HCT116 (cell line): ENCODE data around the gene GSK3A. TPM values are rescaled to one million over a fixed set of nuclear protein-coding genes. Genes with fewer than 3 reads are reported as not detected.
A peak's percentile ranks its signal among the peaks of the same experiment; 100 is the strongest.

Experiments
- ATAC-seq: fragments of 200-7000 bp; cut with Tn5 transposase; 2 replicates; pipeline ENCODE4 v1.9.1; 2020; ENCODE audit warnings: mild to moderate bottlenecking, moderate library complexity
- BruUV-seq: library from RNA; stranded (reverse); fragments of 400-500 nt; replicated peaks from 2 replicates; lab custom pipeline; 2021; lab: Mats Ljungman, UMichigan
- CTCF ChIA-PET: fragments of 300-600 bp; sonication (Branson Sonifier 250); formaldehyde crosslinking; loops from one replicate; lab custom pipeline; 2021; ENCODE audit warnings: antibody characterized with exemption; lab: Charles Lee
- POLR2A ChIA-PET: fragments of 300-600, 350-600 bp; sonication (Branson Sonifier 250); formaldehyde crosslinking; loops from one replicate; lab custom pipeline; 2021; ENCODE audit warnings: antibody characterized with exemption; lab: Charles Lee
- RAD21 ChIA-PET, 2 experiments: fragments of 300-600 bp; sonication (Branson Sonifier 250); formaldehyde crosslinking; loops; one replicate each; lab custom pipeline; 2023; ENCODE audit warnings: low total read pairs in 2 of 2; ENCODE audit not compliant: uncharacterized antibody in 2 of 2, unreplicated experiment in 2 of 2, low non-redundant PET in 1 of 2; lab: Charles Lee
- DNase-seq: peaks from one replicate; pipeline ENCODE4 v3.0.0-alpha.2; 2010; ENCODE audit warnings: low read depth, low spot score
- H2AFZ ChIP-seq: fragments of 200-600 bp; shearing (Covaris generic), sonication (generic); 2 replicates; pipeline ENCODE4 v1.6.1; 2017; ENCODE audit warnings: low read depth, mixed run types, mixed read lengths, antibody characterized with exemption, low read length; ENCODE audit not compliant: poor library complexity, severe bottlenecking
- H3K27ac ChIP-seq: 2 replicates; pipeline ENCODE4 v1.5.1; 2012; ENCODE audit warnings: low read depth, low read length
- H3K27me3 ChIP-seq: fragments of 200-600 bp; sonication (generic); 2 replicates; pipeline ENCODE4 v1.6.1; 2016; ENCODE audit warnings: mixed run types, low read length, mixed read lengths; ENCODE audit not compliant: insufficient read depth
- H3K36me3 ChIP-seq, 2 experiments: fragments of 200-500 bp in 1 of 2; fragments of 200-600 bp in 1 of 2; sonication (Bioruptor generic) in 1 of 2; sonication (generic) in 1 of 2; 2 replicates each; pipeline versions ENCODE4 v1.5.1 to v1.6.1; 2014 to 2016; ENCODE audit warnings: low read length in 2 of 2, inconsistent platforms in 1 of 2, mixed read lengths in 1 of 2, mixed run types in 1 of 2; ENCODE audit not compliant: insufficient read depth in 2 of 2, control insufficient read depth in 1 of 2
- H3K4me1 ChIP-seq, 2 experiments: fragments of 200-600 bp in 1 of 2; sonication (generic) in 1 of 2; 2 replicates each; pipeline versions ENCODE4 v1.5.1 to v1.6.1; 2012 to 2017; ENCODE audit warnings: low read length in 2 of 2, inconsistent platforms in 1 of 2, mild to moderate bottlenecking in 1 of 2, mixed read lengths in 1 of 2, mixed run types in 1 of 2, moderate library complexity in 1 of 2; ENCODE audit not compliant: insufficient read depth in 2 of 2, control insufficient read depth in 1 of 2
- H3K4me2 ChIP-seq: fragments of 200-600 bp; sonication (generic); 2 replicates; pipeline ENCODE4 v1.6.1; 2017; ENCODE audit warnings: mixed run types, low read length, mixed read lengths
- H3K4me3 ChIP-seq, 2 experiments: fragments of 200-600 bp in 1 of 2; sonication (generic) in 1 of 2; replicated peaks in 1 of 2; 2 replicates each; pipeline ENCODE4 v1.5.1; 2011 to 2016; ENCODE audit warnings: low read length in 2 of 2, control low read depth in 1 of 2, low read depth in 1 of 2, mild to moderate bottlenecking in 1 of 2, mixed read lengths in 1 of 2, mixed run types in 1 of 2
- H3K79me2 ChIP-seq: fragments of 200-600 bp; sonication (generic); 2 replicates; pipeline ENCODE4 v1.6.1; 2017; ENCODE audit warnings: mild to moderate bottlenecking, mixed run types, low read length, moderate library complexity, mixed read lengths; ENCODE audit not compliant: insufficient read depth
- H3K9ac ChIP-seq: fragments of 200-600 bp; sonication (generic); 2 replicates; pipeline ENCODE4 v1.6.1; 2016; ENCODE audit warnings: low read length, mixed read lengths
- H3K9me2 ChIP-seq: fragments of 200-600 bp; sonication (generic), shearing (Covaris generic); 2 replicates; pipeline ENCODE4 v1.6.1; 2017; ENCODE audit warnings: mixed run types, mild to moderate bottlenecking, moderate library complexity; ENCODE audit not compliant: insufficient read depth
- H3K9me3 ChIP-seq, 2 experiments: fragments of 200-500 bp in 1 of 2; fragments of 200-600 bp in 1 of 2; sonication (Bioruptor generic) in 1 of 2; sonication (generic) in 1 of 2; 2 replicates each; pipeline ENCODE4 v1.6.1; 2014 to 2017; ENCODE audit warnings: low read length in 2 of 2, mixed read lengths in 2 of 2, inconsistent platforms in 1 of 2, low read depth in 1 of 2, mild to moderate bottlenecking in 1 of 2, mixed run types in 1 of 2, moderate library complexity in 1 of 2; ENCODE audit not compliant: control insufficient read depth in 1 of 2, insufficient read depth in 1 of 2
- H4K20me1 ChIP-seq: fragments of 200-600 bp; sonication (generic), shearing (Covaris generic); 2 replicates; pipeline ENCODE4 v1.6.1; 2017; ENCODE audit warnings: mixed run types, mild to moderate bottlenecking, moderate library complexity; ENCODE audit not compliant: insufficient read depth
- EZH2 ChIP-seq: fragments of 200-600 bp; sonication (generic); IDR thresholded peaks from 2 replicates; pipeline ENCODE4 v1.6.1; 2017; ENCODE audit warnings: antibody characterized with exemption, mixed run types
- FOSL1 ChIP-seq: IDR thresholded peaks from 2 replicates; pipeline ENCODE4 v1.6.1; 2012; ENCODE audit warnings: low read depth
- JUND ChIP-seq: IDR thresholded peaks from 2 replicates; pipeline ENCODE4 v1.6.1; 2012
- POLR2A ChIP-seq: IDR thresholded peaks from 2 replicates; pipeline ENCODE4 v1.7.0; 2011; ENCODE audit warnings: borderline replicate concordance; ENCODE audit not compliant: insufficient read depth, insufficient read length; ENCODE audit errors: extremely low read depth
- POLR2AphosphoS5 ChIP-seq: IDR thresholded peaks from 2 replicates; pipeline ENCODE4 v1.6.1; 2011; ENCODE audit warnings: mild to moderate bottlenecking, low read depth, low read length, moderate library complexity
- SP1 ChIP-seq: IDR thresholded peaks from 2 replicates; pipeline ENCODE4 v1.6.1; 2012; ENCODE audit warnings: low read depth
- SRF ChIP-seq: IDR thresholded peaks from 2 replicates; pipeline ENCODE4 v1.6.1; 2012; ENCODE audit warnings: low read depth
- YY1 ChIP-seq: IDR thresholded peaks from 2 replicates; pipeline ENCODE4 v1.6.1; 2011; ENCODE audit warnings: low read length, low read depth, moderate library complexity, mild to moderate bottlenecking; ENCODE audit not compliant: insufficient replicate concordance; ENCODE audit errors: extremely low read depth
- intact Hi-C: fragments of 100-400 bp; cut with micrococcal nuclease; formaldehyde crosslinking; loops from 2 replicates; pipeline ENCODE4 v1.10.0; 2022
- total RNA-seq: library from RNA; stranded (reverse); gene quantifications from one replicate; pipeline ENCODE4 v1.2.1, GENCODE V29; 2021; ENCODE audit not compliant: unreplicated experiment
- TF ChIP-seq, protein P1 (sequence below), 3 experiments: fragments of 200-600 bp in 1 of 3; sonication (generic) in 1 of 3; IDR thresholded peaks in 2 of 3; conservative IDR thresholded peaks in 1 of 3; 2 replicates each; pipeline ENCODE4 v1.5.1; 2012 to 2017; ENCODE audit warnings: low read depth in 2 of 3, low read length in 2 of 3, antibody characterized with exemption in 1 of 3, borderline replicate concordance in 1 of 3, control low read depth in 1 of 3, mild to moderate bottlenecking in 1 of 3, mixed read lengths in 1 of 3, mixed run types in 1 of 3, moderate library complexity in 1 of 3; ENCODE audit not compliant: insufficient read depth in 1 of 3
- TF ChIP-seq, protein P2 (sequence below): IDR thresholded peaks from 2 replicates; pipeline ENCODE4 v1.6.1; 2011; ENCODE audit warnings: mild to moderate bottlenecking, low read length, moderate library complexity; ENCODE audit not compliant: insufficient replicate concordance; ENCODE audit errors: extremely low read depth
- TF ChIP-seq, protein P3 (sequence below): IDR thresholded peaks from 2 replicates; pipeline ENCODE4 v1.6.1; 2012

GSK3A gene
- total RNA-seq, 1 experiment from 2014 or later, result 57.2 TPM

DNA sequence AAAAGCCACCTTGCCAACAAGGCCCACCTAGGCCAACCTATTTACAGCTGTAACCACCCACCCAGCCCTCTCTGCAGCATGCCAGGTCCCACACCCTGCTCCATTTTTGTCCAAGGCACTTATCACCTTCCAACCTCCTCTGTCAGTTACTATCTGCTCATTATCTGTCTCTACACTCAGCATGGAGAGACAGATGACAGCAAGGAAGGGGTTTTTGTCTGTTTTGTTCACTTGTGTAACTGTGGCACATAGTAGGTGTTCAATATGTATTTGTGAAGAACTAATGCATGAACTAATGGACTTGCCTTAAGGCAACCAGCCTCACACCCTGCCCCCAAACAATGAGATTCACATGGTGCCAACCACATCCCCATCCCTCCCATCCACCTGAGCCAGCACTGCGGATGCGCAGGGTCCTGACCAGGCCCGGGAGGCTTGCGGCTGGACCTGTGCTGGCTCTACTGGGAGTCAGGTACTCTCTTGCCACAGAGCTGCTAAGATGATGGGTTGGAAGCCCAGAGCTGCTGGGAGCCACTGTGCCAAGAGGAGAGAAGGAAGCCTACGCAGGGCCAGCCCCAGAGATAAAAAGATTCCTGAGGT is 42.2 kb downstream of the GSK3A start:
- H3K4me1 ChIP-seq, result peaks cover 0 to 35% of the 10 kb centered on the region in 2 experiments; a peak in 2 of 4 replicates
- no peaks in the 10 kb centered on the region for H3K27me3 ChIP-seq
- BruUV-seq, result no TSS peak
- peaks cover 59% of the 10 kb centered on the region for H3K79me2 ChIP-seq
- no peak overlapping the region for H3K9ac ChIP-seq
- ChIA-PET CTCF (no interaction called here), POLR2A (no interaction called here), RAD21 (no interaction called here)
- H3K27ac ChIP-seq, result peak overlapping the region; percentile 15; the same call in 1 of the 2 replicates
- no peak overlapping the region for H3K4me3 ChIP-seq
- TF ChIP-seq JUND (no peak), POLR2A (no peak), YY1 (no peak), FOSL1 (no peak), SRF (no peak), POLR2AphosphoS5 (no peak), EZH2 (no peak), SP1 (no peak)
- TF ChIP-seq, protein P1, sequence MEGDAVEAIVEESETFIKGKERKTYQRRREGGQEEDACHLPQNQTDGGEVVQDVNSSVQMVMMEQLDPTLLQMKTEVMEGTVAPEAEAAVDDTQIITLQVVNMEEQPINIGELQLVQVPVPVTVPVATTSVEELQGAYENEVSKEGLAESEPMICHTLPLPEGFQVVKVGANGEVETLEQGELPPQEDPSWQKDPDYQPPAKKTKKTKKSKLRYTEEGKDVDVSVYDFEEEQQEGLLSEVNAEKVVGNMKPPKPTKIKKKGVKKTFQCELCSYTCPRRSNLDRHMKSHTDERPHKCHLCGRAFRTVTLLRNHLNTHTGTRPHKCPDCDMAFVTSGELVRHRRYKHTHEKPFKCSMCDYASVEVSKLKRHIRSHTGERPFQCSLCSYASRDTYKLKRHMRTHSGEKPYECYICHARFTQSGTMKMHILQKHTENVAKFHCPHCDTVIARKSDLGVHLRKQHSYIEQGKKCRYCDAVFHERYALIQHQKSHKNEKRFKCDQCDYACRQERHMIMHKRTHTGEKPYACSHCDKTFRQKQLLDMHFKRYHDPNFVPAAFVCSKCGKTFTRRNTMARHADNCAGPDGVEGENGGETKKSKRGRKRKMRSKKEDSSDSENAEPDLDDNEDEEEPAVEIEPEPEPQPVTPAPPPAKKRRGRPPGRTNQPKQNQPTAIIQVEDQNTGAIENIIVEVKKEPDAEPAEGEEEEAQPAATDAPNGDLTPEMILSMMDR (IDR thresholded peaks at IDR 0.05 in 2 of 3, conservative IDR thresholded peaks at IDR 0.05 in 1 of 3; ENCODE audit: borderline replicate concordance in 1 of 3, insufficient read depth in 1 of 3, low read depth in 2 of 3, low read length in 2 of 3), result no peak
- TF ChIP-seq, protein P2, sequence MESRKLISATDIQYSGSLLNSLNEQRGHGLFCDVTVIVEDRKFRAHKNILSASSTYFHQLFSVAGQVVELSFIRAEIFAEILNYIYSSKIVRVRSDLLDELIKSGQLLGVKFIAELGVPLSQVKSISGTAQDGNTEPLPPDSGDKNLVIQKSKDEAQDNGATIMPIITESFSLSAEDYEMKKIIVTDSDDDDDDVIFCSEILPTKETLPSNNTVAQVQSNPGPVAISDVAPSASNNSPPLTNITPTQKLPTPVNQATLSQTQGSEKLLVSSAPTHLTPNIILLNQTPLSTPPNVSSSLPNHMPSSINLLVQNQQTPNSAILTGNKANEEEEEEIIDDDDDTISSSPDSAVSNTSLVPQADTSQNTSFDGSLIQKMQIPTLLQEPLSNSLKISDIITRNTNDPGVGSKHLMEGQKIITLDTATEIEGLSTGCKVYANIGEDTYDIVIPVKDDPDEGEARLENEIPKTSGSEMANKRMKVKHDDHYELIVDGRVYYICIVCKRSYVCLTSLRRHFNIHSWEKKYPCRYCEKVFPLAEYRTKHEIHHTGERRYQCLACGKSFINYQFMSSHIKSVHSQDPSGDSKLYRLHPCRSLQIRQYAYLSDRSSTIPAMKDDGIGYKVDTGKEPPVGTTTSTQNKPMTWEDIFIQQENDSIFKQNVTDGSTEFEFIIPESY, result no peak
- TF ChIP-seq, protein P3, sequence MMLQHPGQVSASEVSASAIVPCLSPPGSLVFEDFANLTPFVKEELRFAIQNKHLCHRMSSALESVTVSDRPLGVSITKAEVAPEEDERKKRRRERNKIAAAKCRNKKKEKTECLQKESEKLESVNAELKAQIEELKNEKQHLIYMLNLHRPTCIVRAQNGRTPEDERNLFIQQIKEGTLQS, result no peak
- no peak overlapping the region for H3K4me2 ChIP-seq
- H3K9me2 ChIP-seq, result no peaks in the 10 kb centered on the region
- H3K36me3 ChIP-seq, result peaks cover 23 to 50% of the 10 kb centered on the region in 2 experiments
- intact Hi-C loops, result no loop called here
- no peaks in the 10 kb centered on the region for H3K9me3 ChIP-seq
- H2AFZ ChIP-seq, result no peak overlapping the region
- DNase-seq, result no peak
- 0 out of 2 replicates have a peak, but pooled peaks cover 6% of the 10 kb centered on the region for H4K20me1 ChIP-seq
- ATAC-seq, result no peak
